OCI-LY1 (cell line): ENCODE results near the gene FGF2.
A peak's percentile ranks its signal among the peaks of the same experiment; 100 is the strongest.

Source experiments
- H2AFZ ChIP-seq: fragments of 200-600 bp; sonication (generic), shearing (Covaris generic); 2 replicates; pipeline ENCODE4 v1.6.0; 2014; ENCODE audit warnings: antibody characterized with exemption, mild to moderate bottlenecking, low read length
- H3F3A ChIP-seq: fragments of 200-600 bp; sonication (generic), shearing (Covaris generic); 2 replicates; pipeline ENCODE4 v1.6.0; 2014; ENCODE audit warnings: mild to moderate bottlenecking, antibody characterized with exemption, low read length, moderate library complexity; ENCODE audit not compliant: insufficient read depth
- H3K27ac ChIP-seq: fragments of 200-600 bp; sonication (generic); 2 replicates; pipeline ENCODE4 v1.5.1; 2014; ENCODE audit warnings: low read length, mixed run types, mild to moderate bottlenecking, low read depth; ENCODE audit not compliant: poor library complexity, severe bottlenecking
- H3K27me3 ChIP-seq: fragments of 200-600 bp; sonication (generic); 2 replicates; pipeline ENCODE4 v1.6.0; 2014; ENCODE audit warnings: antibody characterized with exemption, mild to moderate bottlenecking, low read length, moderate library complexity; ENCODE audit not compliant: insufficient read depth
- H3K36me3 ChIP-seq: fragments of 200-600 bp; sonication (generic); 2 replicates; pipeline ENCODE4 v1.6.1; 2014; ENCODE audit warnings: mild to moderate bottlenecking, antibody characterized with exemption, low read length, moderate library complexity, mixed read lengths; ENCODE audit not compliant: insufficient read depth
- H3K4me1 ChIP-seq: fragments of 200-600 bp; sonication (generic); 2 replicates; pipeline ENCODE4 v1.5.1; 2014; ENCODE audit warnings: mild to moderate bottlenecking, low read length, moderate library complexity; ENCODE audit not compliant: insufficient read depth, severe bottlenecking
- H3K4me2 ChIP-seq: fragments of 200-600 bp; sonication (generic), shearing (Covaris generic); 2 replicates; pipeline ENCODE4 v1.6.1; 2014; ENCODE audit warnings: low read length
- H3K4me3 ChIP-seq: fragments of 200-600 bp; sonication (generic); 2 replicates; pipeline ENCODE4 v1.5.1; 2014; ENCODE audit warnings: low read length, low read depth, mild to moderate bottlenecking, mixed read lengths; ENCODE audit not compliant: poor library complexity, severe bottlenecking
- H3K79me2 ChIP-seq: fragments of 200-600 bp; shearing (Covaris generic); 2 replicates; pipeline ENCODE4 v1.6.1; 2016; ENCODE audit warnings: mixed run types, low read length, mixed read lengths; ENCODE audit not compliant: insufficient read depth
- H3K9ac ChIP-seq: fragments of 200-600 bp; sonication (generic), shearing (Covaris generic); 2 replicates; pipeline ENCODE4 v1.6.1; 2014; ENCODE audit warnings: mild to moderate bottlenecking, low read length, mixed read lengths
- H3K9me2 ChIP-seq: fragments of 200-600 bp; sonication (generic), shearing (Covaris generic); 2 replicates; pipeline ENCODE4 v1.6.1; 2014; ENCODE audit warnings: low read depth, mild to moderate bottlenecking, low read length, mixed read lengths
- H3K9me3 ChIP-seq: fragments of 200-600 bp; shearing (Covaris generic); 2 replicates; pipeline ENCODE4 v1.6.1; 2014; ENCODE audit warnings: low read length, mixed read lengths
- H4K20me1 ChIP-seq: fragments of 200-600 bp; sonication (generic), shearing (Covaris generic); 2 replicates; pipeline ENCODE4 v1.6.0; 2016; ENCODE audit warnings: mild to moderate bottlenecking, low read length; ENCODE audit not compliant: insufficient read depth
- EZH2 ChIP-seq: fragments of 200-600 bp; sonication (generic), shearing (Covaris generic); IDR thresholded peaks from 2 replicates; pipeline ENCODE4 v1.8.0; 2017; ENCODE audit warnings: borderline replicate concordance, mixed run types, mild to moderate bottlenecking, antibody characterized with exemption, low read length, moderate library complexity, mixed read lengths
- TF ChIP-seq, protein P1 (sequence below): fragments of 200-600 bp; sonication (generic), shearing (Covaris generic); IDR thresholded peaks from 2 replicates; pipeline ENCODE4 v1.5.1; 2017; ENCODE audit warnings: mild to moderate bottlenecking, antibody characterized with exemption, low read length, moderate library complexity, mixed read lengths

FGF2 gene

DNA sequence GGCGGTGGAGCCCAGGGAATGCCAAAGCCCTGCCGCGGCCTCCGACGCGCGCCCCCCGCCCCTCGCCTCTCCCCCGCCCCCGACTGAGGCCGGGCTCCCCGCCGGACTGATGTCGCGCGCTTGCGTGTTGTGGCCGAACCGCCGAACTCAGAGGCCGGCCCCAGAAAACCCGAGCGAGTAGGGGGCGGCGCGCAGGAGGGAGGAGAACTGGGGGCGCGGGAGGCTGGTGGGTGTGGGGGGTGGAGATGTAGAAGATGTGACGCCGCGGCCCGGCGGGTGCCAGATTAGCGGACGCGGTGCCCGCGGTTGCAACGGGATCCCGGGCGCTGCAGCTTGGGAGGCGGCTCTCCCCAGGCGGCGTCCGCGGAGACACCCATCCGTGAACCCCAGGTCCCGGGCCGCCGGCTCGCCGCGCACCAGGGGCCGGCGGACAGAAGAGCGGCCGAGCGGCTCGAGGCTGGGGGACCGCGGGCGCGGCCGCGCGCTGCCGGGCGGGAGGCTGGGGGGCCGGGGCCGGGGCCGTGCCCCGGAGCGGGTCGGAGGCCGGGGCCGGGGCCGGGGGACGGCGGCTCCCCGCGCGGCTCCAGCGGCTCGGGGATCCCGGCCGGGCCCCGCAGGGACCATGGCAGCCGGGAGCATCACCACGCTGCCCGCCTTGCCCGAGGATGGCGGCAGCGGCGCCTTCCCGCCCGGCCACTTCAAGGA lies at the start of gene FGF2:
Gene FGF2, plus strand, starts transcription at position 279 of the 705 bp plus-strand sequence. Its CDS starts 344 bp downstream, at position 623.
- Histone ChIP-seq H3K36me3 (no peaks in the 10 kb centered on the region), H3K27ac (no peak within 1 kb of the TSS), H3K9ac (peak within 1 kb of the TSS; percentile 35; the same call in 1 of the 2 replicates), H3K4me2 (peak within 1 kb of the TSS; percentile 67), H3K9me2 (no peaks in the 10 kb centered on the region), H3K27me3 (peaks cover 3% of the 10 kb centered on the region; the same call in 1 of the 2 replicates), H3K4me1 (peaks cover 11% of the 10 kb centered on the region), H3K9me3 (no peaks in the 10 kb centered on the region), H4K20me1 (no peaks in the 10 kb centered on the region), H3K4me3 (peak within 1 kb of the TSS; percentile 60), H3F3A (no peaks in the 10 kb centered on the region), H2AFZ (no peak within 1 kb of the TSS), H3K79me2 (no peaks in the 10 kb centered on the region)
- TF ChIP-seq, protein P1, sequence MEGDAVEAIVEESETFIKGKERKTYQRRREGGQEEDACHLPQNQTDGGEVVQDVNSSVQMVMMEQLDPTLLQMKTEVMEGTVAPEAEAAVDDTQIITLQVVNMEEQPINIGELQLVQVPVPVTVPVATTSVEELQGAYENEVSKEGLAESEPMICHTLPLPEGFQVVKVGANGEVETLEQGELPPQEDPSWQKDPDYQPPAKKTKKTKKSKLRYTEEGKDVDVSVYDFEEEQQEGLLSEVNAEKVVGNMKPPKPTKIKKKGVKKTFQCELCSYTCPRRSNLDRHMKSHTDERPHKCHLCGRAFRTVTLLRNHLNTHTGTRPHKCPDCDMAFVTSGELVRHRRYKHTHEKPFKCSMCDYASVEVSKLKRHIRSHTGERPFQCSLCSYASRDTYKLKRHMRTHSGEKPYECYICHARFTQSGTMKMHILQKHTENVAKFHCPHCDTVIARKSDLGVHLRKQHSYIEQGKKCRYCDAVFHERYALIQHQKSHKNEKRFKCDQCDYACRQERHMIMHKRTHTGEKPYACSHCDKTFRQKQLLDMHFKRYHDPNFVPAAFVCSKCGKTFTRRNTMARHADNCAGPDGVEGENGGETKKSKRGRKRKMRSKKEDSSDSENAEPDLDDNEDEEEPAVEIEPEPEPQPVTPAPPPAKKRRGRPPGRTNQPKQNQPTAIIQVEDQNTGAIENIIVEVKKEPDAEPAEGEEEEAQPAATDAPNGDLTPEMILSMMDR, result no peak
- TF ChIP-seq EZH2, result no peak

DNA sequence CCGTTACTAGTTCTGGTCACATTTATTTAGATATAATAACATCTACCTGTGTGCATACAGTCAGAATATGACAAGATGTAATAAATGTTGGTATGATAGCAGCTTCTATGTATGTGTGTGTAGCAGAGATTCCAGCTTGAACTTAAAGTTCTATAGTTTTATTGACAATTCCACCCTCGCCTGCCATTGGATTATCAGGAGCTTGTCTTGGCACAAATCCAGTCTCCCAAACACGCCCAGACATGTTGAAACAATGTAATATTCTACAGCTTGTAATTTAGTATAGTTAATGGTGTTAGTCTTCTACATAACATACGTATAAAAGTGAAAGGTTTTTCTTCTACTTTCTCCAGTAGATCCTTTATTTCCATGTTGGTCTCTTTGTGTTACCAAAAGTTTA lies 49.7 kb upstream of the FGF2 start:
- no peak overlapping the region for H3K27ac ChIP-seq
- H4K20me1 ChIP-seq, result no peaks in the 10 kb centered on the region
- no peaks in the 10 kb centered on the region for H3K9me3 ChIP-seq
- H3K9ac ChIP-seq, result no peak overlapping the region
- no peaks in the 10 kb centered on the region for H3K4me1 ChIP-seq
- H3K27me3 ChIP-seq, result no peaks in the 10 kb centered on the region
- H3K4me3 ChIP-seq, result no peak overlapping the region
- H3K4me2 ChIP-seq, result no peak overlapping the region
- no peaks in the 10 kb centered on the region for H3K36me3 ChIP-seq
- TF ChIP-seq EZH2, result no peak
- TF ChIP-seq, protein P1, result no peak
- H3K9me2 ChIP-seq, result no peaks in the 10 kb centered on the region
- no peak overlapping the region for H2AFZ ChIP-seq
- no peaks in the 10 kb centered on the region for H3F3A ChIP-seq
- no peaks in the 10 kb centered on the region for H3K79me2 ChIP-seq

DNA sequence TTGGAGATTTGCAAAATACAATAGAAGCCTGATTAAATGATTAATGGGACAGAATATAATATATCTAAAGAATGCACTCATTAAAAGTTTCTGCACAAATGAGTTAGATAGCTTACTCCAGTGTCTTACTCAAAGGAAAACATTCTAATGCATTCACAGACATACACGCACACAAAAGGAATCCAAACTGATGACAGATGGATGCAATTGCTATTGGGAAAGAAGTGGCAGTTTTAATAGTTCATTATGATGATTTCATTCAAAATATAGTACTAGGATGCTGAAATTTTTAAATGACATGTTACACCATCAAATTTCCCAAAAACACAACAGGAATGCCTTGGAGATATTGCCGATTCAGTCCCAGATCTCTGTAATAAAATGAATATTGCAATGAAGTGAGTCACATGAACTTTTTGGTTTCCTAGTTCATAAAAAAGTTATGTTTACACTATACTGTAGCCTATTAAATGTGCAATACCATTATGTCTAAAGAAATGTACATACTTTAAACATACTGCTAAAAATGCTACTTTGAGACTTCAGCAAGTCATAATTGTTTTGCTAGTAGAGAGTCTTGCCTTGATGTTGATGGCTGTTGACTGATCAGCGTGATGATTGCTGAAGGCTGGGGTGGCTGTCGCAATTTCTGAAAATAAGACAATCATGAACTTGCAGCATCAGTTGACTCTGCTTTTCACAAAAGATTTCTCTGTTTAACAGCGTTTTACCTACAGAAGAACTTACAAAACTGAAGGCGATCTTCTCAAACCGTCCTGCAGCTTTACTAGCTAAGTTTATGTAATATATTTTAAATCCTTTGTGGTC lies 48.6 kb upstream of the FGF2 start:
- no peaks in the 10 kb centered on the region for H3K36me3 ChIP-seq
- no peak overlapping the region for H2AFZ ChIP-seq
- no peak overlapping the region for H3K4me3 ChIP-seq
- no peaks in the 10 kb centered on the region for H4K20me1 ChIP-seq
- H3K79me2 ChIP-seq, result no peaks in the 10 kb centered on the region
- H3K4me1 ChIP-seq, result no peaks in the 10 kb centered on the region
- H3K27me3 ChIP-seq, result no peaks in the 10 kb centered on the region
- no peaks in the 10 kb centered on the region for H3K9me2 ChIP-seq
- H3K4me2 ChIP-seq, result no peak overlapping the region
- TF ChIP-seq, protein P1, result no peak
- no peak for TF ChIP-seq EZH2
- no peaks in the 10 kb centered on the region for H3K9me3 ChIP-seq
- H3K27ac ChIP-seq, result no peak overlapping the region
- H3K9ac ChIP-seq, result no peak overlapping the region
- no peaks in the 10 kb centered on the region for H3F3A ChIP-seq
